Brain microvascular endothelial cell (primary cell): ENCODE results near the gene CCL2.

ENCODE experiments used
- DNase-seq: peaks from one replicate; pipeline ENCODE4 v3.0.0-alpha.2; 2020
- H3K27ac ChIP-seq: fragments of 250-450 bp; sonication (Bioruptor Pico); 2 replicates; pipeline ENCODE4 v1.5.1; 2020; ENCODE audit warnings: mild to moderate bottlenecking, moderate library complexity
- H3K27me3 ChIP-seq: fragments of 250-450 bp; sonication (Bioruptor Pico); replicated peaks from 2 replicates; pipeline ENCODE4 v1.5.1; 2020; ENCODE audit warnings: mild to moderate bottlenecking
- H3K36me3 ChIP-seq: fragments of 250-450 bp; sonication (Bioruptor Pico); replicated peaks from 2 replicates; pipeline ENCODE4 v1.5.1; 2020; ENCODE audit warnings: mild to moderate bottlenecking
- H3K4me3 ChIP-seq: 2 replicates; pipeline ENCODE4 v1.5.1; 2011; ENCODE audit warnings: low read depth, mild to moderate bottlenecking, control low read depth, low read length, moderate library complexity
- in situ Hi-C: cut with HindIII; loops from 2 replicates; pipeline ENCODE4 v1.10.0; 2017; ENCODE audit warnings: low sequenced_read_pairs, low pct_ligation_motif_present
- TF ChIP-seq, protein P1 (sequence below): IDR thresholded peaks from 2 replicates; pipeline ENCODE4 v1.5.1; 2011; ENCODE audit warnings: low read depth, mild to moderate bottlenecking, moderate library complexity, low read length, control low read depth, inconsistent platforms; ENCODE audit errors: missing control alignments

The CCL2 gene

DNA sequence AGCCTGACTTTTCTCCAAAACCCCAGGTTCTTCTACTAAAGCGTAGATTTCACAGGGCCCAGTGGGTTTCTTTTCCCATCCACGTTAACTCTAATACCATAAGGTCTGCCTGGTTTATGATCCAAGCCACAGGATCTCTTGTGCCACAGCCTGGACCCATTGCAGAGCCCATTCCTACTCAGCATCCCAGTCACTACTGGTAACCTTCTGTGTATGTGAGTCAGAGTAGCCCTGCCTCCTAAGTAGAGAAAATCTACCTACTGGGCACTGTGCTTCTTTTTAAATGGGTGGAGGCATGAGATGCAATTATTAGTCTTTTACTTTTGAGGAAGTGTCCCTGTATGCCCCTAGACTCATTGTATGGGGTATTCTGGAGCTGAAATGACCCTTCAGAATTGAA lies 43.9 kb downstream of the CCL2 start:
- no peak overlapping the region for H3K4me3 ChIP-seq
- H3K27me3 ChIP-seq = no peaks in the 10 kb centered on the region
- H3K36me3 ChIP-seq = no peaks in the 10 kb centered on the region
- in situ Hi-C loops = no loop called here
- no peak for DNase-seq
- TF ChIP-seq, protein P1, sequence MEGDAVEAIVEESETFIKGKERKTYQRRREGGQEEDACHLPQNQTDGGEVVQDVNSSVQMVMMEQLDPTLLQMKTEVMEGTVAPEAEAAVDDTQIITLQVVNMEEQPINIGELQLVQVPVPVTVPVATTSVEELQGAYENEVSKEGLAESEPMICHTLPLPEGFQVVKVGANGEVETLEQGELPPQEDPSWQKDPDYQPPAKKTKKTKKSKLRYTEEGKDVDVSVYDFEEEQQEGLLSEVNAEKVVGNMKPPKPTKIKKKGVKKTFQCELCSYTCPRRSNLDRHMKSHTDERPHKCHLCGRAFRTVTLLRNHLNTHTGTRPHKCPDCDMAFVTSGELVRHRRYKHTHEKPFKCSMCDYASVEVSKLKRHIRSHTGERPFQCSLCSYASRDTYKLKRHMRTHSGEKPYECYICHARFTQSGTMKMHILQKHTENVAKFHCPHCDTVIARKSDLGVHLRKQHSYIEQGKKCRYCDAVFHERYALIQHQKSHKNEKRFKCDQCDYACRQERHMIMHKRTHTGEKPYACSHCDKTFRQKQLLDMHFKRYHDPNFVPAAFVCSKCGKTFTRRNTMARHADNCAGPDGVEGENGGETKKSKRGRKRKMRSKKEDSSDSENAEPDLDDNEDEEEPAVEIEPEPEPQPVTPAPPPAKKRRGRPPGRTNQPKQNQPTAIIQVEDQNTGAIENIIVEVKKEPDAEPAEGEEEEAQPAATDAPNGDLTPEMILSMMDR = no peak
- no peak overlapping the region for H3K27ac ChIP-seq

DNA sequence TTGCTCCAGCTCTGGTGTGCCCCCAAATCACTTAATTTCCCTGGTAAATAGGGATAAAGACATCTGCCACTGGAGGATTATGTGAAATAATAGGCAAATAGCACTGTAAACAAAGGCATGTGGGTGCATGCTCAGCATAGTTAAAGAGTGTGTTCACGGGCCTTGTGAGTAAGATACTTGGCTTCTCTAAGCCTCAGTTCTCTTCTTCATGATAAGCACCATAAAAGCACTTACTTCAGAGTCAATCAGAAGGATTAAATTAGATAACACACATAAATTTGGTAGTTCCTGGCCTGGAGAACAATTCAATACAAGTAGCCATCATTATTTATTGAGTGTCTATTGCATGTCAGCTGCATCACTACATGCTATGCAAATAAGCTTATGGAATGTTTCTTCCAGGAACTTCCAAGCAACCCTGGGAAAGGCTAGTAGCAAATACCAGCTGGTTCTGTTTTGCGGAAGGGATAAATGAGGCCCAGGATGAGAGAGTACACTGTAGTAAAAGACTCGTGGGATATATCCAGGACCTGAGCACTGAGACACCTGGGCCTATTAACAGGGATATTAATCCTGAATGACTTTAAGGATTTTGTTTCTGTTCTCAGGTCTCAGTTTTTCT lies 45.0 kb downstream of the CCL2 start:
- TF ChIP-seq, protein P1 = no peak
- in situ Hi-C loops = no loop called here
- Histone ChIP-seq H3K27ac (peak overlapping the region; percentile 0), H3K27me3 (no peaks in the 10 kb centered on the region), H3K4me3 (no peak overlapping the region), H3K36me3 (no peaks in the 10 kb centered on the region)
- peak; percentile 15 for DNase-seq

DNA sequence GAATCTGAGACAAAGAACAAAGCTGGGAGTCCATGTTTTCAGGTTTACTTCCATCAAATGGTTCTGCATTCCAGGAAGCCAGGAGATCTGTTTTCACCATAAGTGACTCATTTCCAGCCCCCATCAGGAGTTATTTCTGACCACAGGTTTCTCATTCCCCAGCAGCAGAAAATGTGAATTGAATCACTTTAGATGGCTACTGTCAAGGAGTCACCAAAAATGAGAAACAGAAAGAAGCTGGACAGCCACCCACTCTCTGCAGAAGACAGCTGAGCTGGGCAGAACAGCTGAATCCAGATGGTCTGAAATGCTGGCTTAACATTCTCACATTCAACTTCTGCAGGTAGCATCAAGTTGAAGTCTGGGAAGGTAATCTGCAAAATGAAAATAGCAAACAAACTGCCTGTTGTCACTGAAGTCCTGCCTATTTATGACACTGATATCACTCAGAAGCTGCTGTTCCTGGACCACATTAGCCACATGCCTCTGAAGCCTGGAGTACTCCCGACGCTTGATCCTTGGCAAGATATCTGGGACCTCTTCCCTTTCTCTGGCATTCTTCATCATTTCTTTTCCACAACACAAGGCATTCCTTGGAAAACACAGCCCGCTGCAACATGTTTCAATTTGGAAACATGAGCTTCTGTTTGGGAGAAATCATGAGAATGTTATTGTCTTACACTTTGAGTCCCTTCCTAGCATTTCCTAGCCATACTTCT lies 45.7 kb downstream of the CCL2 start:
- Histone ChIP-seq H3K27ac (no peak overlapping the region), H3K4me3 (no peak overlapping the region), H3K36me3 (no peaks in the 10 kb centered on the region), H3K27me3 (no peaks in the 10 kb centered on the region)
- peak; percentile 20 for DNase-seq
- in situ Hi-C loops = no loop called here
- TF ChIP-seq, protein P1 = no peak

DNA sequence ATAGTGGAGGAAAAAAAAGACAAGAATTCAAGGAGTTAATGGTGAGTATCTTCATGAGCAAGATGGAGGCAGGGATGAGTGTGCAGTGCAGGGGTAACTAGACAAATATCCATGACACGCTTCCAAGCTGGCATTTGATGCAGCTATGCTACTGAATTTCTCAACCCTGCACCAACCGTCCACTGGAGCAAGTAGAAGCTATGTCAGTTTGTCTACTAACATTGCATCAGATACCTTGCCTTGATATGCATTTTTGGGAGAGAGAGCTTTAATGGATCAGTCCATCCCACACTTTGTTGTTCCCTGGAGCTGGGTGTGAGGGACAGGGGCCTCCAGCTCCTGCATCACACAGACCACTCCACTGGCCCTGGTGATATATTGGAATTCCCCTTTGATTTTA lies 46.9 kb downstream of the CCL2 start:
- Histone ChIP-seq H3K4me3 (no peak overlapping the region), H3K27me3 (no peaks in the 10 kb centered on the region), H3K27ac (no peak overlapping the region), H3K36me3 (no peaks in the 10 kb centered on the region)
- DNase-seq = no peak
- in situ Hi-C loops = no loop called here
- TF ChIP-seq, protein P1 = no peak

DNA sequence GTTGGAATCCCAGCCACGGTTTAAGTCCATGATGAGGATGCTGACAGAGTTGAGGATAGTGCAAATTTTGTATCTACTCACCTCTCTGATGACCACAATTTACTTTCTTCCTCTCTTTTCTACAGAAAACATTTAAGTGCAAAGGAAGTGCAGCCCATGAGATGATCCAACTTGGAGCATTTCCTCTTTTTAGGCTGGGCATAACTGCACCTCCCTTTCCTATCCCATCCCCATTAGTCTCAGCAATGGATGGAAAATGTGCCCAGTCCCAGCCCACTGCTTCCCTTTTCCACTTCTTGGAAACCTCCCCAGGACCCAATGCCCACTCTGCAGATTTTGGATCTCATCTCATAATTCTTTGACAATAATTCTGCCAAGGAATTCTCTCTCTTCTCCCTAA lies 47.6 kb downstream of the CCL2 start:
- in situ Hi-C loops = no loop called here
- no peak for DNase-seq
- TF ChIP-seq, protein P1 = no peak

More for the DNA sequence above, 47.6 kb downstream of the CCL2 start:
- Histone ChIP-seq H3K36me3 (no peaks in the 10 kb centered on the region), H3K4me3 (no peak overlapping the region), H3K27ac (no peak overlapping the region), H3K27me3 (no peaks in the 10 kb centered on the region)
